ENCODE measurements around the gene MXRA7.
A peak's percentile ranks its signal among the peaks of the same experiment; 100 is the strongest.

Gene MXRA7

GRCh38 chr17:76677406-76677805 is 33.4 kb downstream of the MXRA7 start:
- TF ChIP-seq SP2 (tag by site-specific recombination; IDR thresholded peaks at IDR 0.05) (no peak), REST (tag by site-specific recombination; IDR thresholded peaks at IDR 0.05) (no peak), ZNF707 (tag by site-specific recombination; IDR thresholded peaks at IDR 0.05) (no peak), KLF16 (tag by site-specific recombination; IDR thresholded peaks at IDR 0.05) (no peak), ZNF639 (tag by site-specific recombination; IDR thresholded peaks at IDR 0.05) (no peak), HOXD13 (CRISPR knock-in tag; IDR thresholded peaks at IDR 0.05; ENCODE audit: borderline replicate concordance) (no peak), BCL11B (tag by site-specific recombination; IDR thresholded peaks at IDR 0.05; ENCODE audit: low read depth) (no peak), ZXDB (tag by site-specific recombination; IDR thresholded peaks at IDR 0.05) (no peak), ZNF366 (tag by site-specific recombination; conservative IDR thresholded peaks at IDR 0.05) (no peak), ZNF202 (tag by site-specific recombination; IDR thresholded peaks at IDR 0.05; ENCODE audit: borderline replicate concordance) (no peak), YY1 (tag by site-specific recombination; IDR thresholded peaks at IDR 0.05) (no peak), MYNN (tag by site-specific recombination; IDR thresholded peaks at IDR 0.05; ENCODE audit: borderline replicate concordance) (no peak), ZNF133 (tag by site-specific recombination; IDR thresholded peaks at IDR 0.05) (no peak), SCRT1 (tag by site-specific recombination; IDR thresholded peaks at IDR 0.05; ENCODE audit: borderline replicate concordance) (no peak), OSR2 (tag by site-specific recombination; IDR thresholded peaks at IDR 0.05) (no peak), ZBTB6 (tag by site-specific recombination; IDR thresholded peaks at IDR 0.05) (no peak), ZNF184 (tag by site-specific recombination; IDR thresholded peaks at IDR 0.05) (no peak), ZNF791 (tag by site-specific recombination; IDR thresholded peaks at IDR 0.05) (no peak), ZFP3 (tag by site-specific recombination; IDR thresholded peaks at IDR 0.05; ENCODE audit: low read depth) (no peak), ZNF335 (tag by site-specific recombination; conservative IDR thresholded peaks at IDR 0.05) (no peak)
- Histone ChIP-seq H3K4me1 (ENCODE audit: control insufficient read depth, insufficient read depth, low read length) (peaks cover 2% of the 10 kb centered on the region), H3K9me3 (ENCODE audit: control insufficient read depth, insufficient read depth, low read depth, low read length) (no peaks in the 10 kb centered on the region), H3K27ac (ENCODE audit: extremely low read depth, low read depth, low read length) (no peak overlapping the region), H3K4me3 (ENCODE audit: low read depth, low read length) (no peak overlapping the region), H3K36me3 (ENCODE audit: control insufficient read depth in 2 of 2, insufficient read depth in 1 of 2, low read length in 2 of 2) (peaks cover 0 to 26% of the 10 kb centered on the region in 2 experiments; a peak in 2 of 3 replicates)
- ChIA-PET POLR2A (interaction anchor here (0.6 to 1.5 kb wide), 2 partner anchors 24 to 27 kb away, joined by 3 to 4 read pairs; no protein-coding TSS in a partner anchor), CTCF (interaction anchor here (0.6 to 1.5 kb wide), 6 partner anchors 13 to 155 kb away, joined by 3 to 9 read pairs (median 4); no protein-coding TSS in a partner anchor)

GRCh38 chr17:76676629-76677028 is 34.1 kb downstream of the MXRA7 start:
- H3K27ac ChIP-seq (ENCODE audit: extremely low read depth, low read depth, low read length): no peak overlapping the region
- CTCF ChIA-PET: interaction anchor here (1.1 to 1.5 kb wide), 2 partner anchors 53 to 154 kb away, joined by 3 to 9 read pairs; no protein-coding TSS in a partner anchor
- no peak for TF ChIP-seq ZNF394 (tag by site-specific recombination; IDR thresholded peaks at IDR 0.05; ENCODE audit: borderline replicate concordance)
- TF ChIP-seq SP7 (tag by site-specific recombination; IDR thresholded peaks at IDR 0.05): no peak
- no peak for TF ChIP-seq ZNF391 (tag by site-specific recombination; IDR thresholded peaks at IDR 0.05; ENCODE audit: borderline replicate concordance, low read depth)
- no peak for TF ChIP-seq ZNF23 (tag by site-specific recombination; IDR thresholded peaks at IDR 0.05; ENCODE audit: borderline replicate concordance)
- TF ChIP-seq YY1 (tag by site-specific recombination; IDR thresholded peaks at IDR 0.05): no peak
- no peak for TF ChIP-seq ZNF311 (tag by site-specific recombination; IDR thresholded peaks at IDR 0.05; ENCODE audit: borderline replicate concordance)
- peak; percentile 41; the same call in 1 of the 2 replicates for TF ChIP-seq GLIS1 (tag by site-specific recombination; IDR thresholded peaks at IDR 0.05)
- TF ChIP-seq MYNN (tag by site-specific recombination; IDR thresholded peaks at IDR 0.05; ENCODE audit: borderline replicate concordance): no peak
- TF ChIP-seq ZNF114 (tag by site-specific recombination; IDR thresholded peaks at IDR 0.05): no peak
- no peak overlapping the region for H3K4me3 ChIP-seq (ENCODE audit: low read depth, low read length)
- POLR2A ChIA-PET: interaction anchor here (0.6 kb wide), 1 partner anchor 27 kb away, joined by 3 read pairs; no protein-coding TSS in a partner anchor
- H3K9me3 ChIP-seq (ENCODE audit: control insufficient read depth, insufficient read depth, low read depth, low read length): no peaks in the 10 kb centered on the region
- peaks cover 0 to 22% of the 10 kb centered on the region in 2 experiments; a peak in 2 of 3 replicates for H3K36me3 ChIP-seq (ENCODE audit: control insufficient read depth in 2 of 2, insufficient read depth in 1 of 2, low read length in 2 of 2)
- H3K4me1 ChIP-seq (ENCODE audit: control insufficient read depth, insufficient read depth, low read length): peaks cover 4% of the 10 kb centered on the region

Measured in HEK293 (cell line).